ENCODE data around the gene UNC119B. TPM values are rescaled to one million over a fixed set of nuclear protein-coding genes. Genes with fewer than 3 reads are reported as not detected.

Gene UNC119B
- total and polyA plus RNA-seq, 3 experiments from 2014 or later: 8.8 to 30.5 (median 29.8) TPM

GRCh38 chr12:120759591-120760348 is 49.5 kb downstream of the UNC119B start:
- no peak overlapping the region for H3K4me3 ChIP-seq (ENCODE audit: low read length)
- POLR2A ChIA-PET: no interaction called here
- H3K27ac ChIP-seq (ENCODE audit: low read depth, low read length): no peak overlapping the region
- DNase-seq: no peak
- H3K36me3 Mint-ChIP-seq: peaks cover 0 to 48% (median 11%) of the 10 kb centered on the region in 3 donors
- peaks cover 5 to 9% (median 8%) of the 10 kb centered on the region in 5 donors for H3K9me3 Mint-ChIP-seq
- peaks cover 4 to 9% of the 10 kb centered on the region in 2 donors for H3K27me3 Mint-ChIP-seq
- H3K27ac Mint-ChIP-seq: peak overlapping the region in 3 of 8 donors; percentile 40 to 90 (median 70)
- CTCF ChIA-PET: no interaction called here
- H3K4me3 Mint-ChIP-seq: no peak overlapping the region
- H3K4me1 Mint-ChIP-seq: no peaks in the 10 kb centered on the region
- peaks cover 8% of the 10 kb centered on the region for H3K4me1 ChIP-seq (ENCODE audit: insufficient read depth, low read length)
- H3K36me3 ChIP-seq (ENCODE audit: insufficient read depth, low read length): peaks cover 8% of the 10 kb centered on the region
- H3K27me3 ChIP-seq (ENCODE audit: insufficient read depth, low read length, poor library complexity, severe bottlenecking): no peaks in the 10 kb centered on the region
- no peaks in the 10 kb centered on the region for H3K9me3 ChIP-seq (ENCODE audit: low read length)

- H3K27ac ChIP-seq (ENCODE audit: low read depth, low read length): no peak overlapping the region
Measured at GRCh38 chr12:120760349-120761254, 50.3 kb downstream of the UNC119B start.

DNA sequence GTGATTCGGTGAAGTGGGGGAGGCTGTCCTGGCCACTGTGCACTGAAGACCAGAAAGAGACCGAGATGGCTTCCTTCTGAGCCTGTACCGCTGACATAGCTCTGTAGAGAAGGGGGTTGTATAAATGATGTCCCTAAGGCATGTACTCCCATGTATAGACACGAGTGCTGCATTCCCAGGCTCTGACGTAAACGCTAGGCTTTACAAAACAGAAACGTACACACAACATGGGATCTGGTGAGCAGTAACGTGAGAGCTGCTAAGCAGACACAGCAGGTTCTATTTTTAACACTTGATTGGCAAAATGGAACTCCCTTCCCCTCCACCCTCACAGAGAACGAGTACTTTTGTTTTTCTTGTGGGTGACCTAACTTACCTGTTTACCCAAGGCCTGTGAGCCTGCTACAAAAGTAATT is 51.3 kb downstream of the UNC119B start:
- H3K4me1 Mint-ChIP-seq: no peaks in the 10 kb centered on the region
- POLR2A ChIA-PET: no interaction called here
- H3K27ac Mint-ChIP-seq: peak overlapping the region in 4 of 8 donors; percentile 5 to 69 (median 25)
- H3K9me3 Mint-ChIP-seq: no peaks in the 10 kb centered on the region
- peaks cover 4 to 65% (median 18%) of the 10 kb centered on the region in 3 donors for H3K36me3 Mint-ChIP-seq
- no peak for DNase-seq
- peaks cover 21% of the 10 kb centered on the region for H3K36me3 ChIP-seq (ENCODE audit: insufficient read depth, low read length)
- no peak overlapping the region for H3K4me3 Mint-ChIP-seq
- H3K4me1 ChIP-seq (ENCODE audit: insufficient read depth, low read length): peaks cover 8% of the 10 kb centered on the region
- no peaks in the 10 kb centered on the region for H3K27me3 Mint-ChIP-seq
- H3K27me3 ChIP-seq (ENCODE audit: insufficient read depth, low read length, poor library complexity, severe bottlenecking): no peaks in the 10 kb centered on the region
- CTCF ChIA-PET: no interaction called here
- no peak overlapping the region for H3K4me3 ChIP-seq (ENCODE audit: low read length)
- H3K27ac ChIP-seq (ENCODE audit: low read depth, low read length): no peak overlapping the region
- H3K9me3 ChIP-seq (ENCODE audit: low read length): no peaks in the 10 kb centered on the region

More at GRCh38 chr12:120760349-120761254, 50.3 kb downstream of the UNC119B start:
- H3K36me3 Mint-ChIP-seq: peaks cover 0 to 56% (median 11%) of the 10 kb centered on the region in 3 donors
- no peak overlapping the region for H3K4me3 Mint-ChIP-seq
- H3K27ac Mint-ChIP-seq: peak overlapping the region in 3 of 8 donors; percentile 40 to 90 (median 70)
- peaks cover 8% of the 10 kb centered on the region for H3K4me1 ChIP-seq (ENCODE audit: insufficient read depth, low read length)
- POLR2A ChIA-PET: no interaction called here
- no peaks in the 10 kb centered on the region for H3K27me3 ChIP-seq (ENCODE audit: insufficient read depth, low read length, poor library complexity, severe bottlenecking)
- no peaks in the 10 kb centered on the region for H3K4me1 Mint-ChIP-seq
- CTCF ChIA-PET: no interaction called here
- H3K36me3 ChIP-seq (ENCODE audit: insufficient read depth, low read length): peaks cover 13% of the 10 kb centered on the region
- no peak overlapping the region for H3K4me3 ChIP-seq (ENCODE audit: low read length)
- H3K9me3 ChIP-seq (ENCODE audit: low read length): no peaks in the 10 kb centered on the region
- H3K27me3 Mint-ChIP-seq: peaks cover 0 to under 1% of the 10 kb centered on the region in 2 donors
- H3K9me3 Mint-ChIP-seq: peaks cover 0 to under 1% (median under 1%) of the 10 kb centered on the region in 5 donors
- DNase-seq: peak in 1 of 5 donors; percentile 19

GRCh38 chr12:120762086-120762485 is 51.8 kb downstream of the UNC119B start:
- CTCF ChIA-PET: no interaction called here

GRCh38 chr12:120763250-120763649 is 53.0 kb downstream of the UNC119B start:
- CTCF ChIA-PET: no interaction called here
- H3K9me3 Mint-ChIP-seq: no peaks in the 10 kb centered on the region
- H3K27me3 ChIP-seq (ENCODE audit: insufficient read depth, low read length, poor library complexity, severe bottlenecking): no peaks in the 10 kb centered on the region

More at GRCh38 chr12:120762086-120762485, 51.8 kb downstream of the UNC119B start:
- Histone ChIP-seq H3K27ac (ENCODE audit: low read depth, low read length) (no peak overlapping the region), H3K27me3 (ENCODE audit: insufficient read depth, low read length, poor library complexity, severe bottlenecking) (no peaks in the 10 kb centered on the region), H3K4me1 (ENCODE audit: insufficient read depth, low read length) (peaks cover 8% of the 10 kb centered on the region), H3K4me3 (ENCODE audit: low read length) (no peak overlapping the region), H3K9me3 (ENCODE audit: low read length) (no peaks in the 10 kb centered on the region), H3K36me3 (ENCODE audit: insufficient read depth, low read length) (peaks cover 26% of the 10 kb centered on the region)
- no peaks in the 10 kb centered on the region for H3K4me1 Mint-ChIP-seq
- no peak overlapping the region for H3K4me3 Mint-ChIP-seq
- POLR2A ChIA-PET: no interaction called here
- H3K27ac Mint-ChIP-seq: peak overlapping the region in 1 of 8 donors; percentile 32
- H3K36me3 Mint-ChIP-seq: peaks cover 4 to 70% (median 18%) of the 10 kb centered on the region in 3 donors
- H3K27me3 Mint-ChIP-seq: no peaks in the 10 kb centered on the region
- no peak for DNase-seq
- H3K9me3 Mint-ChIP-seq: no peaks in the 10 kb centered on the region

GRCh38 chr12:120764816-120765215 is 54.6 kb downstream of the UNC119B start:
- Histone ChIP-seq H3K36me3 (ENCODE audit: insufficient read depth, low read length) (peaks cover 48% of the 10 kb centered on the region), H3K4me1 (ENCODE audit: insufficient read depth, low read length) (peaks cover 8% of the 10 kb centered on the region), H3K4me3 (ENCODE audit: low read length) (no peak overlapping the region), H3K27me3 (ENCODE audit: insufficient read depth, low read length, poor library complexity, severe bottlenecking) (no peaks in the 10 kb centered on the region), H3K9me3 (ENCODE audit: low read length) (no peaks in the 10 kb centered on the region), H3K27ac (ENCODE audit: low read depth, low read length) (no peak overlapping the region)
- Mint-ChIP-seq H3K4me3 (no peak overlapping the region), H3K27me3 (no peaks in the 10 kb centered on the region), H3K9me3 (no peaks in the 10 kb centered on the region), H3K4me1 (no peaks in the 10 kb centered on the region), H3K27ac (no peak overlapping the region), H3K36me3 (peaks cover 4 to 92% (median 26%) of the 10 kb centered on the region in 3 donors)
- CTCF ChIA-PET: no interaction called here
- POLR2A ChIA-PET: no interaction called here
- DNase-seq: no peak

More at GRCh38 chr12:120763250-120763649, 53.0 kb downstream of the UNC119B start:
- no peaks in the 10 kb centered on the region for H3K27me3 Mint-ChIP-seq
- no peak overlapping the region for H3K27ac ChIP-seq (ENCODE audit: low read depth, low read length)
- H3K4me1 Mint-ChIP-seq: no peaks in the 10 kb centered on the region
- H3K4me1 ChIP-seq (ENCODE audit: insufficient read depth, low read length): peaks cover 8% of the 10 kb centered on the region
- peak overlapping the region in 1 of 8 donors; percentile 52 for H3K27ac Mint-ChIP-seq
- no peak for DNase-seq
- POLR2A ChIA-PET: no interaction called here
- H3K4me3 ChIP-seq (ENCODE audit: low read length): no peak overlapping the region
- no peak overlapping the region for H3K4me3 Mint-ChIP-seq
- H3K9me3 ChIP-seq (ENCODE audit: low read length): no peaks in the 10 kb centered on the region
- H3K36me3 Mint-ChIP-seq: peaks cover 4 to 81% (median 20%) of the 10 kb centered on the region in 3 donors
- peaks cover 38% of the 10 kb centered on the region for H3K36me3 ChIP-seq (ENCODE audit: insufficient read depth, low read length)

- Histone ChIP-seq H3K27ac (ENCODE audit: low read depth, low read length) (no peak overlapping the region), H3K36me3 (ENCODE audit: insufficient read depth, low read length) (peaks cover 52% of the 10 kb centered on the region), H3K27me3 (ENCODE audit: insufficient read depth, low read length, poor library complexity, severe bottlenecking) (no peaks in the 10 kb centered on the region), H3K4me3 (ENCODE audit: low read length) (no peak overlapping the region), H3K4me1 (ENCODE audit: insufficient read depth, low read length) (peaks cover 1% of the 10 kb centered on the region), H3K9me3 (ENCODE audit: low read length) (no peaks in the 10 kb centered on the region)
- DNase-seq: no peak
- no peaks in the 10 kb centered on the region for H3K9me3 Mint-ChIP-seq
- H3K36me3 Mint-ChIP-seq: peaks cover 4 to 94% (median 28%) of the 10 kb centered on the region in 3 donors
- ChIA-PET CTCF (interaction anchor here (1.1 kb wide), 1 partner anchor 11 kb away, joined by 4 read pairs; no protein-coding TSS in a partner anchor), POLR2A (no interaction called here)
- peak overlapping the region in 2 of 8 donors; percentile 52 to 55 for H3K27ac Mint-ChIP-seq
- no peak overlapping the region for H3K4me3 Mint-ChIP-seq
- no peaks in the 10 kb centered on the region for H3K27me3 Mint-ChIP-seq
- peaks cover 0 to 6% (median 2%) of the 10 kb centered on the region in 3 donors for H3K4me1 Mint-ChIP-seq
Measured at GRCh38 chr12:120766566-120766965, 56.3 kb downstream of the UNC119B start.

All from CD8-positive, alpha-beta memory T cell (primary cell).